ENCODE results near the gene ZBTB25. TPM values are rescaled to one million over a fixed set of nuclear protein-coding genes. Genes with fewer than 3 reads are reported as not detected.
A peak's percentile ranks its signal among the peaks of the same experiment; 100 is the strongest.

The ZBTB25 gene, protein sequence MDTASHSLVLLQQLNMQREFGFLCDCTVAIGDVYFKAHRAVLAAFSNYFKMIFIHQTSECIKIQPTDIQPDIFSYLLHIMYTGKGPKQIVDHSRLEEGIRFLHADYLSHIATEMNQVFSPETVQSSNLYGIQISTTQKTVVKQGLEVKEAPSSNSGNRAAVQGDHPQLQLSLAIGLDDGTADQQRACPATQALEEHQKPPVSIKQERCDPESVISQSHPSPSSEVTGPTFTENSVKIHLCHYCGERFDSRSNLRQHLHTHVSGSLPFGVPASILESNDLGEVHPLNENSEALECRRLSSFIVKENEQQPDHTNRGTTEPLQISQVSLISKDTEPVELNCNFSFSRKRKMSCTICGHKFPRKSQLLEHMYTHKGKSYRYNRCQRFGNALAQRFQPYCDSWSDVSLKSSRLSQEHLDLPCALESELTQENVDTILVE
- 10 to 100 TPM in 2 of 4 donors, 1 to 10 TPM in 2; 7.3 to 13.3 (median 10.4) TPM for total RNA-seq

DNA sequence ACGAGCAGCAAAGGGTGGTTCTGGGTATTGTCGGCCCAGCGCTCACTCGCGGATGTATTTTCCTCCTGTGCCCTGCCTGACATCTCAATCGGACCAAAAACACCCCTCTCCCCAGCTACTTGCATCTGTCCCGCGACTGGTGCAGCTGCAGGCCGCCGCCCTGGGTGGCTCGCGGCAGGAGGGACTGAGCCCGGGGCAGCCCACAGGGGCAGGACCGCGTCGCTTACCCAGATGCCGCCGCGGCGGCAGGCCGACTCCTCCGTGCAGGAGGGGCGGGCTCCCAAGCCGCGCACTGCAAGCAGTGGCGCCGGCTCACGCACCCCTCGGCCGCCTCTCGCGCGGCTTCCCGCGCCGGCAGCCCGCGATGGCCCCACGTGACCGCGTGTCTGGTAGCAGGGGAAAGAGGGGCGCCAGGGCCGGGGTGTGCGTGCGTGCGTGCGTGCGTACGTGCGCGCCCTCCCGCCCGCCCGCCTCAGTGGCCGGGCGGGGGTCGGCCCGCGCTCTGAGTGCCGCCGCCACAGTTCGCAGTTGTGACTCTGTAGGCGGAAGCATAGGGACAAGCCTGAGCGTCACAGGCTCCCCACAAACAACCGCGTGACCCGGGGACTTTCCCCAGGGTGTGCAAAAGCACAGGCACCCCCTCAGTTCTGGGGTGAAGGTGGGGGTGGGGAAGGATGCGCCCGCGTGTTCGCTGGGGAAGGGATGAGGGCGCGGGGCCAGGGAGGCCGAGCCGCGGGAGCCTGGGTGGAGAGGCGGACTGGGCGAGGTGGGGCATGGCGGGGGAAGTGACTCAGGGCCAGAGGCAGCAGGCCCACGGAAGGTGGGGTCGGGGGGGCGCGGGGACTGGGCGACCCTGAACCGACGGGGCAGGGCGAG, at the start of gene ZBTB25:
Gene ZBTB25 (minus strand): TSS at position 405 of the 876 bp plus-strand sequence. CDS start 13,305 bp downstream, outside the sequence.
- TF ChIP-seq, protein P1, sequence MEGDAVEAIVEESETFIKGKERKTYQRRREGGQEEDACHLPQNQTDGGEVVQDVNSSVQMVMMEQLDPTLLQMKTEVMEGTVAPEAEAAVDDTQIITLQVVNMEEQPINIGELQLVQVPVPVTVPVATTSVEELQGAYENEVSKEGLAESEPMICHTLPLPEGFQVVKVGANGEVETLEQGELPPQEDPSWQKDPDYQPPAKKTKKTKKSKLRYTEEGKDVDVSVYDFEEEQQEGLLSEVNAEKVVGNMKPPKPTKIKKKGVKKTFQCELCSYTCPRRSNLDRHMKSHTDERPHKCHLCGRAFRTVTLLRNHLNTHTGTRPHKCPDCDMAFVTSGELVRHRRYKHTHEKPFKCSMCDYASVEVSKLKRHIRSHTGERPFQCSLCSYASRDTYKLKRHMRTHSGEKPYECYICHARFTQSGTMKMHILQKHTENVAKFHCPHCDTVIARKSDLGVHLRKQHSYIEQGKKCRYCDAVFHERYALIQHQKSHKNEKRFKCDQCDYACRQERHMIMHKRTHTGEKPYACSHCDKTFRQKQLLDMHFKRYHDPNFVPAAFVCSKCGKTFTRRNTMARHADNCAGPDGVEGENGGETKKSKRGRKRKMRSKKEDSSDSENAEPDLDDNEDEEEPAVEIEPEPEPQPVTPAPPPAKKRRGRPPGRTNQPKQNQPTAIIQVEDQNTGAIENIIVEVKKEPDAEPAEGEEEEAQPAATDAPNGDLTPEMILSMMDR (IDR thresholded peaks at IDR 0.05), result no peak
- TF ChIP-seq POLR2A (IDR thresholded peaks at IDR 0.05; ENCODE audit: low read depth) (peak; percentile 85), POLR2AphosphoS5 (IDR thresholded peaks at IDR 0.05) (peak; percentile 81 to 96)
- WGBS, result 0% methylated on average over 30 of the region's 87 CpGs
- intact Hi-C loops (cut with DNase I), result loop anchor here (10.0 kb wide), 1 partner anchor 169 kb away; no protein-coding TSS in a partner anchor

DNA sequence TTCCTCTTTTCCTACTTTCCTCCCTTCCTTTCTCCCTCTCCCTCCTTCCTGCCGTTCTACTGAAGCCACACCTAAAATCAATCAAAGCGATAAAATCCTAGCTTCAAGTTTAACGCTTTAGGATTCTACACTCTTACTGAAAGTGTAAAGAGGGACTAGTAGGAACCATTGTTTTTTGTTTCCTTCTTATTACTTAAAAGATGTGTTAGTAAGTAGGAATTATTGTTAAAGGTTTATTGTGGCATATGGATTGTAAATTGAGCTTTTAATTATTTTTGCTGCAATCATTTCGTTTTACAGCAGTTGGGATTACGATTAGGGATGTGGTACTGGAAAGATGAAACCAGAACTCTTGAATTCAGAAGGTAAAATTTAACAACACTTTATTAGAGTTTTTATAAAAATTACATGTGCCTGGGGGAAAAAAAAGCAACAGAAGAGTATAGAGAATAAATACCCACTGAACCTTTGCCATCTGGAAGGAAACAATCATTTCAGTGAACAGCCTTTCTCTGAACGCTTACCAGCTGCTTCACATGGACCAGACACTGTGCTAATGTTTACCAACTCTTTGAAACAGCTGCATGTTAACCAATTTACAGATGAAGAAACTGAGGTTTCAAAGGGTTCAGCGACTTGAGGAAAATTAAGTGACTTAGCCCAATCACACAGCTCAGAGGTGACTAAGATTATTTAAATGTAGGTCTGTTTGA, 47.1 kb upstream of the ZBTB25 start:
- H3K27ac ChIP-seq (replicated peaks in 1 of 4), result peak overlapping the region in 2 of 4 donors; percentile 58 to 63
- H3K36me3 ChIP-seq, result peaks cover 0 to 7% (median 0%) of the 10 kb centered on the region in 4 donors
- no peak for TF ChIP-seq POLR2A (IDR thresholded peaks at IDR 0.05; ENCODE audit: low read depth)
- TF ChIP-seq EP300 (IDR thresholded peaks at IDR 0.05), result no peak
- TF ChIP-seq POLR2AphosphoS5 (IDR thresholded peaks at IDR 0.05), result no peak
- TF ChIP-seq, protein P1 (IDR thresholded peaks at IDR 0.05), result no peak
- DNase-seq (ENCODE audit: extremely low spot score), result no peak
- intact Hi-C loops (cut with DNase I), result no loop called here
- H3K4me3 ChIP-seq, result peak overlapping the region in 2 of 4 donors; percentile 51 to 54
- H3K4me1 ChIP-seq, result peaks cover 11 to 19% (median 17%) of the 10 kb centered on the region in 4 donors
- 73% methylated on average over 7 of the region's 7 CpGs for WGBS
- no peaks in the 10 kb centered on the region for H3K9me3 ChIP-seq
- peaks cover 0 to 4% (median 0%) of the 10 kb centered on the region in 4 donors for H3K27me3 ChIP-seq

More for the DNA sequence above, at the start of gene ZBTB25:
- DNase-seq (ENCODE audit: extremely low spot score), result peak; percentile 96
- no peaks in the 10 kb centered on the region for H3K9me3 ChIP-seq
- H3K4me1 ChIP-seq, result peaks cover 40 to 66% (median 62%) of the 10 kb centered on the region in 4 donors
- H3K36me3 ChIP-seq, result peaks cover 0 to 6% (median 0%) of the 10 kb centered on the region in 4 donors
- peak within 1 kb of the TSS; percentile 84 to 98 (median 86) for H3K4me3 ChIP-seq
- H3K27me3 ChIP-seq, result no peaks in the 10 kb centered on the region
- peak within 1 kb of the TSS; percentile 91 to 100 (median 97) for H3K27ac ChIP-seq (replicated peaks in 1 of 4)

DNA sequence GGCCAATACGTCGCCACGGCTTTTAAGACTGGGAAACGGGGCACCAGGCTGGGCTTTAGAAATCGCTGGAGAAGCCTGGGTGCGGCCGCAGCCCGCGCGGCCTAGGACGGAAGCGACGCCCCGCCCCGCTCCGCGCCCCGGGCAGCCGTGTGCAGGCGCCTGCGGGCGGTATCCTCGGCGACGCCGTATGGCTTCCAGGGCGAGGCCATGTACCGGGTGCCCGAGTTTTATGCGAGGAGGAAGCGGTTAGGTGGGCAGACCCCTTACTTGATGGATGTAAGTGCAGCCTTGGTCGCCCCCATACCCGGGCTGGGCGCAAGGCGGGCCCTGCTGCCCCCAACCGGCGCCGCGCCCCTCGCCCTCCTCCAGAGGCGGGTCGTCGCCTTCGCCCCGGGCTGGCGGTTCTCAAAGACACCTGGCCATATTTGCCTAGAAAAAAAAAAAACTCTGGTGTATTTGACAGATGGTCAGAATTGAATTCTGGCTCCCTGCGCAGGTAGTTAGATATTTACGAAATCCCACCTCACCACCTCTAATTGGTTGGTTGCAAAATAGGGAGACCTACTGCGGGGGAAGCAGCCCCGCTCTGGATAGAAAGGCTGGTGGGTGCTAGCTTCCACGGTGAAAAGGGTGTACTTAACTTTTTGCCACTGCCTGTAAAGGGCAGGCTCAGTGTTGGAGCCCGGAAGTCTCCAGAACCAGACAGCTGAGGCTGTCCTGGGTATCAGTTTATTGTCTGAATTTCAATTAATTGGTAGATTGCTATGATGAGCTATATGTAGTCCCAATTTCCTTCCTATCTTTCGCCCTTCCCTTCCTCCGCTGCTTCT, 46.4 kb upstream of the ZBTB25 start, which contains the start of gene PPP1R36:
Gene PPP1R36 (plus strand): TSS at position 171 of the 830 bp plus-strand sequence. CDS start 37 bp downstream, at position 208.
- intact Hi-C loops (cut with DNase I), result no loop called here
- H3K4me1 ChIP-seq, result peaks cover 11 to 24% (median 21%) of the 10 kb centered on the region in 4 donors
- H3K27ac ChIP-seq (replicated peaks in 1 of 4), result peak within 1 kb of the TSS; percentile 51 to 63 (median 59)
- no peaks in the 10 kb centered on the region for H3K9me3 ChIP-seq
- TF ChIP-seq, protein P1 (IDR thresholded peaks at IDR 0.05), result no peak
- peak in 1 of 2 donors; percentile 10 for TF ChIP-seq POLR2AphosphoS5 (IDR thresholded peaks at IDR 0.05)
- DNase-seq (ENCODE audit: extremely low spot score), result no peak
- peaks cover 0 to 7% (median 0%) of the 10 kb centered on the region in 4 donors for H3K36me3 ChIP-seq
- H3K4me3 ChIP-seq, result peak within 1 kb of the TSS; percentile 39 to 54 (median 50)
- H3K27me3 ChIP-seq, result peaks cover 0 to 4% (median 0%) of the 10 kb centered on the region in 4 donors
- 25% methylated on average over 47 of the region's 54 CpGs for WGBS
